Neural cell (in vitro differentiated cells): Measurements from ENCODE around the gene C21orf58. TPM values are rescaled to one million over a fixed set of nuclear protein-coding genes. Genes with fewer than 3 reads are reported as not detected.

ENCODE experiments used
- H2AFZ ChIP-seq: fragments of 200-600, 300-800 bp; sonication (generic), shearing (Covaris generic); 2 replicates; pipeline ENCODE4 v1.6.0; 2014; ENCODE audit warnings: low read depth, mild to moderate bottlenecking, antibody characterized with exemption, low read length, moderate library complexity
- H3F3A ChIP-seq: fragments of 200-600 bp; shearing (Covaris generic); 2 replicates; pipeline ENCODE4 v1.6.1; 2016; ENCODE audit warnings: mild to moderate bottlenecking, moderate library complexity, mixed read lengths, antibody characterized with exemption, low read length; ENCODE audit not compliant: insufficient read depth, poor library complexity, severe bottlenecking
- H3K27ac ChIP-seq: fragments of 200-600, 300-800 bp; sonication (generic), shearing (Covaris generic); 2 replicates; pipeline ENCODE4 v1.5.1; 2014; ENCODE audit warnings: mild to moderate bottlenecking, low read length, moderate library complexity
- H3K27me3 ChIP-seq: fragments of 300-800, 200-600 bp; sonication (generic), shearing (Covaris generic); 2 replicates; pipeline ENCODE4 v1.6.0; 2014; ENCODE audit warnings: mild to moderate bottlenecking, low read depth, low read length, moderate library complexity; ENCODE audit not compliant: insufficient read depth
- H3K36me3 ChIP-seq: fragments of 300-800, 200-600 bp; sonication (generic), shearing (Covaris generic); 2 replicates; pipeline ENCODE4 v1.5.1; 2014; ENCODE audit warnings: mild to moderate bottlenecking, antibody characterized with exemption, low read length, moderate library complexity; ENCODE audit not compliant: insufficient read depth
- H3K4me2 ChIP-seq: fragments of 300-800, 200-600 bp; sonication (generic), shearing (Covaris generic); 2 replicates; pipeline ENCODE4 v1.6.0; 2014; ENCODE audit warnings: mild to moderate bottlenecking, low read length
- H3K4me3 ChIP-seq: fragments of 300-800, 200-600 bp; sonication (generic), shearing (Covaris generic); 2 replicates; pipeline ENCODE4 v1.5.1; 2014; ENCODE audit warnings: mild to moderate bottlenecking, low read length, moderate library complexity
- H3K79me2 ChIP-seq: fragments of 200-600 bp; shearing (Covaris generic); replicated peaks from 2 replicates; pipeline ENCODE4 v1.6.0; 2014; ENCODE audit warnings: mild to moderate bottlenecking, low read length, moderate library complexity; ENCODE audit not compliant: insufficient read depth
- H3K9ac ChIP-seq: fragments of 300-800, 200-600 bp; sonication (generic), shearing (Covaris generic); 2 replicates; pipeline ENCODE4 v1.6.1; 2016; ENCODE audit warnings: mild to moderate bottlenecking, low read length, mixed read lengths
- H3K9me2 ChIP-seq: fragments of 200-600 bp; shearing (Covaris generic); 2 replicates; pipeline ENCODE4 v1.6.1; 2016; ENCODE audit warnings: mild to moderate bottlenecking, low read length, mixed read lengths; ENCODE audit not compliant: insufficient read depth
- H3K9me3 ChIP-seq: fragments of 200-600, 300-800 bp; sonication (generic), shearing (Covaris generic); 2 replicates; pipeline ENCODE4 v1.6.1; 2016; ENCODE audit warnings: mild to moderate bottlenecking, mixed run types, low read length, moderate library complexity, mixed read lengths
- H4K20me1 ChIP-seq: fragments of 200-600 bp; shearing (Covaris generic); 2 replicates; pipeline ENCODE4 v1.6.1; 2016; ENCODE audit warnings: mild to moderate bottlenecking, mixed run types; ENCODE audit not compliant: insufficient read depth
- EP300 ChIP-seq: fragments of 450-650 bp; conservative IDR thresholded peaks from 2 replicates; pipeline ENCODE4 v1.6.1; 2014; ENCODE audit warnings: antibody characterized with exemption, mild to moderate bottlenecking, moderate library complexity; ENCODE audit not compliant: poor library complexity, severe bottlenecking
- EZH2 ChIP-seq: fragments of 200-600, 300-800 bp; shearing (Covaris generic), sonication (generic); IDR thresholded peaks from 2 replicates; pipeline ENCODE4 v1.6.1; 2014; ENCODE audit warnings: antibody characterized with exemption, low read length, borderline replicate concordance, mild to moderate bottlenecking; ENCODE audit not compliant: insufficient read depth, poor library complexity, severe bottlenecking
- MXI1 ChIP-seq: fragments of 450-650 bp; conservative IDR thresholded peaks from 2 replicates; pipeline ENCODE4 v1.6.1; 2014; ENCODE audit warnings: antibody characterized with exemption, mild to moderate bottlenecking; ENCODE audit not compliant: poor library complexity, severe bottlenecking
- POLR2AphosphoS5 ChIP-seq: IDR thresholded peaks from 2 replicates; pipeline ENCODE4 v1.6.1; 2012
- RAD21 ChIP-seq: fragments of 450-650 bp; conservative IDR thresholded peaks from 2 replicates; pipeline ENCODE4 v1.6.1; 2014; ENCODE audit warnings: antibody characterized with exemption, mild to moderate bottlenecking, moderate library complexity
- SMC3 ChIP-seq: fragments of 450-650 bp; conservative IDR thresholded peaks from 2 replicates; pipeline ENCODE4 v1.6.1; 2014; ENCODE audit warnings: antibody characterized with exemption, mild to moderate bottlenecking, moderate library complexity; ENCODE audit not compliant: poor library complexity
- TAF1 ChIP-seq: IDR thresholded peaks from 2 replicates; pipeline ENCODE4 v1.6.1; 2012; ENCODE audit warnings: low read depth
- polyA plus RNA-seq: library from polyadenylated mRNA; depleted of rRNA; stranded (reverse); fragments of >200 nt; gene quantifications from 2 replicates; pipeline ENCODE4 v1.2.3, GENCODE V29; 2014
- TF ChIP-seq, protein P1 (sequence below): IDR thresholded peaks from 2 replicates; pipeline ENCODE4 v1.6.1; 2012; ENCODE audit warnings: borderline replicate concordance
- TF ChIP-seq, protein P2 (sequence below): fragments of 450-650 bp; IDR thresholded peaks from 2 replicates; pipeline ENCODE4 v1.5.1; 2014; ENCODE audit warnings: antibody characterized with exemption, mild to moderate bottlenecking, moderate library complexity; ENCODE audit not compliant: poor library complexity, severe bottlenecking

Gene C21orf58
- polyA plus RNA-seq, 1 donor from 2014 or later: 3.0 TPM

DNA sequence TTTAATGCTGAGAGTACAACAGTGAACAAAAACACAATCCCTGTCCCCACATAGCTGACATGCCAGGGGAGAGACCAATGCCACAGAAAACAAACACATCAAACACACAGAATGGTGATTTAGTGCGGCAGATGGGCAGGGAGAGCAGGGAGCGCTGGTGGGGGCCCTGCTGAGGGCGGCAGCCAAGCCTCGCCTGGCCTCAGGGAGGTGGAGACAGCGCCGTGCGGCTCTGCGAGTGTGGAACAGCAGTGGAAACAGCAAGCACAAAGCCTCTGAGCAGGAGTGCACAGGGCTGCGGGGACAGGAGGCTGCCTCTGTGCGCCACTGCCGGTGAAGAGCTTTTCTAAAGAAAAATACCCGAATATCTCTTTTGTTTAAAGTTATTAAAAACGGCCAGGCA lies 55.3 kb downstream of the C21orf58 start:
- Histone ChIP-seq H3K4me3 (no peak overlapping the region), H4K20me1 (no peaks in the 10 kb centered on the region), H3K9ac (no peak overlapping the region), H3K36me3 (peaks cover 5% of the 10 kb centered on the region), H2AFZ (no peak overlapping the region), H3K27me3 (no peaks in the 10 kb centered on the region), H3F3A (no peaks in the 10 kb centered on the region), H3K9me3 (no peaks in the 10 kb centered on the region), H3K4me2 (no peak overlapping the region), H3K27ac (no peak overlapping the region), H3K9me2 (no peaks in the 10 kb centered on the region), H3K79me2 (no peaks in the 10 kb centered on the region)
- TF ChIP-seq SMC3 (no peak), RAD21 (no peak), MXI1 (no peak), EZH2 (no peak), EP300 (no peak), TAF1 (no peak), POLR2AphosphoS5 (no peak)
- TF ChIP-seq, protein P1, sequence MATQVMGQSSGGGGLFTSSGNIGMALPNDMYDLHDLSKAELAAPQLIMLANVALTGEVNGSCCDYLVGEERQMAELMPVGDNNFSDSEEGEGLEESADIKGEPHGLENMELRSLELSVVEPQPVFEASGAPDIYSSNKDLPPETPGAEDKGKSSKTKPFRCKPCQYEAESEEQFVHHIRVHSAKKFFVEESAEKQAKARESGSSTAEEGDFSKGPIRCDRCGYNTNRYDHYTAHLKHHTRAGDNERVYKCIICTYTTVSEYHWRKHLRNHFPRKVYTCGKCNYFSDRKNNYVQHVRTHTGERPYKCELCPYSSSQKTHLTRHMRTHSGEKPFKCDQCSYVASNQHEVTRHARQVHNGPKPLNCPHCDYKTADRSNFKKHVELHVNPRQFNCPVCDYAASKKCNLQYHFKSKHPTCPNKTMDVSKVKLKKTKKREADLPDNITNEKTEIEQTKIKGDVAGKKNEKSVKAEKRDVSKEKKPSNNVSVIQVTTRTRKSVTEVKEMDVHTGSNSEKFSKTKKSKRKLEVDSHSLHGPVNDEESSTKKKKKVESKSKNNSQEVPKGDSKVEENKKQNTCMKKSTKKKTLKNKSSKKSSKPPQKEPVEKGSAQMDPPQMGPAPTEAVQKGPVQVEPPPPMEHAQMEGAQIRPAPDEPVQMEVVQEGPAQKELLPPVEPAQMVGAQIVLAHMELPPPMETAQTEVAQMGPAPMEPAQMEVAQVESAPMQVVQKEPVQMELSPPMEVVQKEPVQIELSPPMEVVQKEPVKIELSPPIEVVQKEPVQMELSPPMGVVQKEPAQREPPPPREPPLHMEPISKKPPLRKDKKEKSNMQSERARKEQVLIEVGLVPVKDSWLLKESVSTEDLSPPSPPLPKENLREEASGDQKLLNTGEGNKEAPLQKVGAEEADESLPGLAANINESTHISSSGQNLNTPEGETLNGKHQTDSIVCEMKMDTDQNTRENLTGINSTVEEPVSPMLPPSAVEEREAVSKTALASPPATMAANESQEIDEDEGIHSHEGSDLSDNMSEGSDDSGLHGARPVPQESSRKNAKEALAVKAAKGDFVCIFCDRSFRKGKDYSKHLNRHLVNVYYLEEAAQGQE: no peak
- TF ChIP-seq, protein P2, sequence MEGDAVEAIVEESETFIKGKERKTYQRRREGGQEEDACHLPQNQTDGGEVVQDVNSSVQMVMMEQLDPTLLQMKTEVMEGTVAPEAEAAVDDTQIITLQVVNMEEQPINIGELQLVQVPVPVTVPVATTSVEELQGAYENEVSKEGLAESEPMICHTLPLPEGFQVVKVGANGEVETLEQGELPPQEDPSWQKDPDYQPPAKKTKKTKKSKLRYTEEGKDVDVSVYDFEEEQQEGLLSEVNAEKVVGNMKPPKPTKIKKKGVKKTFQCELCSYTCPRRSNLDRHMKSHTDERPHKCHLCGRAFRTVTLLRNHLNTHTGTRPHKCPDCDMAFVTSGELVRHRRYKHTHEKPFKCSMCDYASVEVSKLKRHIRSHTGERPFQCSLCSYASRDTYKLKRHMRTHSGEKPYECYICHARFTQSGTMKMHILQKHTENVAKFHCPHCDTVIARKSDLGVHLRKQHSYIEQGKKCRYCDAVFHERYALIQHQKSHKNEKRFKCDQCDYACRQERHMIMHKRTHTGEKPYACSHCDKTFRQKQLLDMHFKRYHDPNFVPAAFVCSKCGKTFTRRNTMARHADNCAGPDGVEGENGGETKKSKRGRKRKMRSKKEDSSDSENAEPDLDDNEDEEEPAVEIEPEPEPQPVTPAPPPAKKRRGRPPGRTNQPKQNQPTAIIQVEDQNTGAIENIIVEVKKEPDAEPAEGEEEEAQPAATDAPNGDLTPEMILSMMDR: no peak

DNA sequence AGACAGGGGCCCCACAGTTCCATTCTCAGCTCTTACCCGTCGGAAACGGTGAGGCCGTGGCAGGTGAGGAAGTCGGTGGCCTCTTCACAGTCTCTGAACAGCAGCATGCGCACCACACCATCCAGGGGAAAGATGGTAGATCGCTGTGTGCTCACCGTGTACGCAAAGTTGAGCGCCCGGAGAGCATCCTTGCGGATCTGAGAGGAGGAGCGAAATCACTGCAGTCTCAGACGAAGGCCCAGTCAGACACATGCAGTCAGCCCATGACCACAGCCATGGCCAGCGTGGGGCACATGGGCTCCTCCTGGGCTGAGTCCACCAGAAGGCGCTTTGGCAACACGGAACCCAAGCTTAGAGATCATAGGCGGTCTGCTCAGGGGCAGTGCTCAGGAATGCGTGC lies 56.7 kb downstream of the C21orf58 start:
- H3K27me3 ChIP-seq: no peaks in the 10 kb centered on the region
- no peak overlapping the region for H3K9ac ChIP-seq
- H3K36me3 ChIP-seq: peaks cover 5% of the 10 kb centered on the region
- H2AFZ ChIP-seq: no peak overlapping the region
- no peaks in the 10 kb centered on the region for H3K79me2 ChIP-seq
- H3K9me3 ChIP-seq: no peaks in the 10 kb centered on the region
- H3F3A ChIP-seq: no peaks in the 10 kb centered on the region
- no peak overlapping the region for H3K27ac ChIP-seq
- no peaks in the 10 kb centered on the region for H4K20me1 ChIP-seq
- H3K9me2 ChIP-seq: no peaks in the 10 kb centered on the region
- TF ChIP-seq, protein P2: no peak
- TF ChIP-seq SMC3 (no peak), EP300 (no peak), EZH2 (no peak), POLR2AphosphoS5 (no peak), TAF1 (no peak), MXI1 (no peak), RAD21 (no peak)
- TF ChIP-seq, protein P1: no peak
- H3K4me3 ChIP-seq: no peak overlapping the region
- no peak overlapping the region for H3K4me2 ChIP-seq
